IPS-NIHi11 (cell line): Measurements from ENCODE around the gene ZNF133.
"Not testable (repeated sequence)": the region's sequence is repeated elsewhere in the genome, so short reads cannot be mapped to it uniquely, and the experiment has no call there.

Experiments used
- DNase-seq: peaks from one replicate; pipeline ENCODE4 v3.0.0; 2012; ENCODE audit warnings: mixed read lengths, low spot score

ZNF133 gene

DNA sequence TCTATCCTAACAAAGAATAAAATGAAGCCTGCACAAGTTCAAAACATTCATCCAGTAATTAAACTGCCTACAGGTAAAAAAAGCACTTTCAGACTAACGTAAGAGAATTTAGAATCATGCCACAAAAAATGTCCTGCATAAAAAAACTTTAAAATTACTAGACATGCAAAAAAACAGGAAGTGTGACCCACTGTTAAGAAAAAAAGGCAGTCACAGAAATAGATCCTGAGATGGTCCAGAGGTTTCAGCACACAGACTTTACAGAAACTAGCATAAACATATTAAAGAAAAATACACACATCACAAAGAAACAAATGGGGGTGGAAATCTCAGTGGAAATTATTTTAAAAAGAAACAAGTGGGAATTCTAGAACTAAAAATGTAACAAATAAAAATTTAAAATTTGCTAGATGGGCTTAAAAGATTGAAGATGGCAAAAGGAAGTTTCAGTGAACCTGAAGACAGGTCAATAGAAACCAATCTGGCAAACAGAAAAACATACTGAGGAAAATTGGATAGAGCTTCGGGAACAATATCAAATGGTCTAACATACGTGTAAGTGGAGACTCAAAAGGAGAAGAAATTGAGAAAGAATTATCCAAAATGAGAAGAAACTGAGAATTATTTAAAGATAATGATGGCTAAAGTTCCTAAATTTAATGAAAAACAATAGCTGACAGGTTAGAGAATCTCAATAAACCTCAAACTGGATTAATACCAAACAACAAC, 3.4 kb upstream of the ZNF133 start:
- no peak for DNase-seq

GRCh38 chr20:18287546-18287914, 797 bp upstream of the ZNF133 start:
- no peak for DNase-seq

- DNase-seq: peak; percentile 20
Observed at GRCh38 chr20:18288749-18289267, 481 bp downstream of the ZNF133 start.

- no peak for DNase-seq
Observed at GRCh38 chr20:18289306-18289705, 979 bp downstream of the ZNF133 start.

DNA sequence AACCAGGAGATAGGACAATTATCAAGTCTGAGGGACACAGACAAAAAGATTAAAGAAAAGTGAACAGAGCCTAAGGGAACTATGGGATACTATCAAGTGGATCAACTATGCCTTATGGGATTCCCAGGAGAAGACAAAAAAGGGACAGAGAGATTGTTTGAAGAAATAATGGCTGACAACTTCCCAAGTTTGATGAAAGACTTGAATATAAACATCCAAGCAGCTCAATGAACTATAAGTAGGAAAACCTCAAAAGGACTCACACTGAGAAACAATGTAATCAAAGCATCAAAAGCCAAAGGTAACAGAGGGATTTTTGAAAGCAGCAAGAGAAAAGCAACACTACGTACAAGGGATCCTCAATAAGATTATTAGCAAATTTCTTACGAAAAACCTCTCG, 11.0 kb downstream of the ZNF133 start:
- no peak for DNase-seq

GRCh38 chr20:18304618-18305017, 16.3 kb downstream of the ZNF133 start:
- peak; percentile 38 for DNase-seq

GRCh38 chr20:18307301-18307700, 19.0 kb downstream of the ZNF133 start:
- DNase-seq: no peak

DNA sequence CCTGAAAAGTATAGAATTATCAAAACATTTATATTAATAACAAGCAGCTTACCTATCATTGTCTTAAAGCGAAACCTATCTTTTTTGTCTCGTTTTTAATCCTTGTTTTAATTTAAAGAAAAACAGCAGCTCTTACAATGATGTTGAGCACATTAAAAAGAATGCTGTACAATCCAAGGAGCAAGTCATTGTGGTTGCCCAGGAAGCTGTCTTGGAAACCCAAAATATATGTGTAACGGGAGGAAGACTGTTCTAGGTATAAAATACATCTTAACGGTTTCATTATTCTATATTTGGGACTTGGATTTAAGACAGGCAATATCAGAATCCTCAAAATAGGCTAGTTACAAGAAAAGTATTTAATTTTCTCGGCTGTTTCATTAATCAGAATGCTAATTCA, 21.7 kb downstream of the ZNF133 start:
- DNase-seq: no peak

GRCh38 chr20:18310592-18310991, 22.3 kb downstream of the ZNF133 start:
- no peak for DNase-seq

DNA sequence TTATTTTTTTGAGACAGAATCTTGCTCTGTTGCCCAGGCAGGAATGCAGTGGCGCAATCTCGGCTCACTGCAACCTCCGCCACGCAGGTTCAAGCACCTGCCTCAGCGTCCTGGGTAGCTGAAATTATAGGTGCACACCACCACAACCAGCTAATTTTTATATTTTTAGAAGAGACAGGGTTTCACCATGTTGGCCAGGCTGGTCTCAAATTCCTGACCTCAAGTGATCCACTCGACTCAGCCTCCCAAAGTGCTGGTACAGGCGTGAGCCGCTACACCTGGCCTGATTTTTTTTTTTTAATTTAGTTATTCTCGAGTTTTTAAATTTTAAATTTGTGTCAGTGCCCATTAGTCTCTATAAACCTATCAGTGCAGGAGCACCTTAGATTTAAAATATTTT, 24.4 kb downstream of the ZNF133 start:
- DNase-seq: no peak

GRCh38 chr20:18313411-18313810, 25.1 kb downstream of the ZNF133 start:
- no peak for DNase-seq

- no peak for DNase-seq
Observed at GRCh38 chr20:18314786-18315406, 26.6 kb downstream of the ZNF133 start.

DNA sequence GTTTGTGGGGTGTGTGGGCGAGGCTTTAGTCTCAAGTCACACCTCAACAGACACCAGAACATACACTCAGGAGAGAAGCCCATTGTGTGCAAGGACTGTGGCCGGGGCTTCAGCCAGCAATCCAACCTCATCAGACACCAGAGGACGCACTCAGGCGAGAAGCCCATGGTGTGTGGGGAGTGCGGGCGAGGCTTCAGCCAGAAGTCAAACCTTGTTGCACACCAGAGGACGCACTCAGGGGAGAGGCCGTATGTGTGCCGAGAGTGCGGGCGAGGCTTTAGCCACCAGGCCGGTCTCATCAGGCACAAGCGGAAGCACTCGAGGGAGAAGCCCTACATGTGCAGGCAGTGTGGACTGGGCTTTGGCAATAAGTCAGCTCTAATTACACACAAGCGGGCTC, 27.8 kb downstream of the ZNF133 start:
- no peak for DNase-seq

GRCh38 chr20:18321316-18321715, 33.0 kb downstream of the ZNF133 start:
- no peak for DNase-seq

DNA sequence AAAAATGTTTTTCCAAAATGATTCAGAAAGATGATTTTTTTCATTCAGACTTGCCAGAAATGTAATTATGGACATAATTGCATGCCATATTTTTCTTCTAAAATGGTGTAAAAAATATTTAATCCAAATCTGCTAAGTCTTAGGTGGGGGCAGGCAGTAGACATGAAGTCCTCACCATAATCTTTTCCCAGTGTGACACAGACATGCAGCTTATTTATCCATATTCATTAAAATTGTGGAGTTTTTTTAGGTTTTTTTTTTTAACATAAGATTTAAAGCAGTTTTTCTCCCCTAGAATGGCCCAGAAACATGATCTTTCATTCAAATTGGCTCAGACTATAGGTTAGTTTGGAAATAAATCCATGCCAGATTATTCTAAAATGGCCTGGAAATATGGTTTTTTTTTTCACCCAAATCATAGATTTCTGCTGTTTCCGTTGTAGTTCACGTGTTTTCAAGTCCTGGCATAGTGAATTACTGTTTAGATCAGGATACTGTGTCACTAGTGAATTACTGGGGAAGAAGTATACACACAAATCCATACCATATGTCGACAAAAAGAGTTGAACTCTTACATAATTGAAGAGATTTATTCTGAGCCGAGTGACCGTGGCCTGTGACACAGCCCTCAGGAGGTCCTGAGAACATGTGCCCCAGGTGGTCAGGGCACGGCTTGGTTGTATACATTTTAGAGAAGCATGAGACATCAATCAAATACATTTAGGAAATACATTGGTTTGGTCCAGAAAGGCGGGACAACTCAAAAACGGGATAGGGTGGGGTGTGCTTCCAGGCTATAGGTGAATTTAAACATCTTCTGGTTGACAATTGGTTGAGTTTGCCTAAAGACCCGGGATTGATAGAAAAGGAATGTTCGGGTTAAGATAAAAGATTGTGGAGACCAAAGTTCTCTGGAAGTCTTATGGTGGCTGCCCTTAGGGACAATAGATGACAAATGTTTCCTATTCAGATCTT, 33.9 kb downstream of the ZNF133 start:
- DNase-seq: no peak

DNA sequence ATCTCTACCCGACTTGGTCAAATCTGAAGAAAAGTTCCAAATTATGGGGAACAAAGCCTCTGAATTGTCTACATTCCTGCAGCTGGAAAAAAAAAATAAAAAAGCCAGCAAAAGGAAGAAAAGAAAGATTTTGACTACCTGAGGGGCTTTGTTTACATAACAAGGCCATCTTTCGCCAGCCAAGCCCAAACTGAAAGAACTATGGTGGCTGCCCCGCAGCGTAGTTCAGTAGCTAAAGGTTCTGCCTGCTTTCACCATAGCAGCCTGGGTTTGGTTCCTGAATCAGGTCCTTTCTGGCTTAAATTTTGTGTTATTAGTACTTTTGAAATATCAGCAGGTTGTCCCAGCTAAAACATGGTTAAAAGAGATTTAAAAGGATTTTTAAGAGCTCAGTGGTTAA, 35.4 kb downstream of the ZNF133 start:
- DNase-seq: peak; percentile 41

- no peak for DNase-seq
Observed at GRCh38 chr20:18324596-18325089, 36.3 kb downstream of the ZNF133 start.

GRCh38 chr20:18326990-18327389, 38.7 kb downstream of the ZNF133 start:
- no peak for DNase-seq

- no peak for DNase-seq
Observed at GRCh38 chr20:18331694-18332093, 43.4 kb downstream of the ZNF133 start.

GRCh38 chr20:18349749-18350148, 61.4 kb downstream of the ZNF133 start:
- not testable (repeated sequence) for DNase-seq

DNA sequence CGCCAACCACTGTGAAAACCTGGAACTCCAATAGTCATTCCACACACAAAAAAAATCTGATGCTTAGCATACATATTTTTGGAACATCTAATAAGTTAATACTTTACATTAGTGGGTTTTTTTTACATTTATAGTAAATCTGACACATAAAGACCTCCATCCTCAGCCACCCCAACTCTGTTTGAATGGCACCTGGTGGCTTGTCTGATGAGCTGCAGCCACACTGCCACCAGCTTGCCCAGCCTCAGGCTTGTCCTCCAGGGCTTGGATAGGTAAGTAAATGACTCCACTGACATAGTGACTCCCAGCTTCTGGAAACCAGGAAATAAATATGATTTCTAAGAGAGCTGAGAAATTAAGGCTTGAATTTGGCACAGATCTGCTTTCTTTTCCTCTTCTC, 71.5 kb downstream of the ZNF133 start:
- no peak for DNase-seq

DNA sequence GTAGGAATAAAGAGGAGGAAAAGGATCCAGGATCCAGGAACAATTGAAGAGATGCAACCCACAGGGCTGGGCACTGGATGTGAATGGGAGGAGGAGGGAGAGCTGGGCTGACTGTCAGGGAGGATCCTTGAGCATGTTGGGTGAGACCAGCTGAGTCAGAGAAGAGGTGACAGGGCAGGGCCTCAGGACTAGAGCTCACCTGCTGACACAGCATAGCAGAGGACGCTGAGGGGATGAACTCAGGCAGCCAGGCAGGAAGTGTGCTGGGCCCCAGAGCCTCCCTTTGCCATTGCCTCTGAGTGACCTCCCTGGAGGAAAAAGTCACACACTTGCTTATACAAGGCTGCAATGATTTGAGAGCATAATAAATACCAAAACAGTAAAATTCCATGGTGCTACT, 72.3 kb downstream of the ZNF133 start:
- no peak for DNase-seq
